Inflammatory macrophage treated with lipopolysaccharide for 4 hours (primary cell): Measurements from ENCODE around the gene NDUFB6.
A peak's percentile ranks its signal among the peaks of the same experiment; 100 is the strongest.
"Not testable (repeated sequence)": the region's sequence is repeated elsewhere in the genome, so short reads cannot be mapped to it uniquely, and the experiment has no call there.

ENCODE experiments used
- DNase-seq: peaks from one replicate; pipeline ENCODE4 v3.0.0-alpha.2; 2020

Gene NDUFB6

DNA sequence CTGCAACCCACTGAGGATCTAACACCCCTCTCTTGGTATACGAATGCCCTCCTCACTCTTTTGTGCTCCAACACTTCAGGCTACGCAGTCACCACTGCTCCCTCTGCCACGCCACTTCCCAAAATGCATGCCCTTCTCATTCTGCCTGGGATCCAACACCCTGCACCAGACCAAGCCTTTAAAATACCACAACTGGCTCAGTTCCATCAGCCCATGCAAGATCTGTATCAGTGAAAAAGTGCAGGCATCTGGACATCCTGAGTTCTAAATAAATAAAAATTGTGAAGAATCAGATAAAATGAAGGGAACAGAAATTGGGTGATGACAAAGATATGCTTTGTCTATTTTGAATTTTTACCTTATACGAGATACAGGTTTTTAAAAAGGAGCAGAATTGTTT is 2.7 kb downstream of the NDUFB6 start:
- DNase-seq, result no peak

DNA sequence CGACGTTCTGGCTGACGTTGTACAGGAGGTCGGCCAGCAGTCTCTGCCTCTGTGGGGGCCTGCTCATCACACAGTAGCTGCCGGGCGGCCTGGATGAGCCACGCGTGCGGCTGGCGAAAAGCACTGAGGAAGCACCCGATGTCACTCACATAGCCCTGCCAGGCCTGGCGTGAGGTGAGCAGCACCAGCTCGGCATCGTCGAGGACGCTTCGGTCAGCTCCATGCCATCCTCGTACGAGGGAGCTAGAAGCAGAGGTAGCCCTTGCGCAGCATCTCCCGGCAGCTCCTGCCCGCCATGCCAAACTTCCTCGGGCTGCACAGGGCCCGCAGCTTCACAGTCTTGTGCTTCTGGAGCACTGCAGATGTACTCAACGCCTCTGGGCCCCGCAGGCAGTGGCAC is 6.2 kb downstream of the NDUFB6 start:
- DNase-seq, result no peak

DNA sequence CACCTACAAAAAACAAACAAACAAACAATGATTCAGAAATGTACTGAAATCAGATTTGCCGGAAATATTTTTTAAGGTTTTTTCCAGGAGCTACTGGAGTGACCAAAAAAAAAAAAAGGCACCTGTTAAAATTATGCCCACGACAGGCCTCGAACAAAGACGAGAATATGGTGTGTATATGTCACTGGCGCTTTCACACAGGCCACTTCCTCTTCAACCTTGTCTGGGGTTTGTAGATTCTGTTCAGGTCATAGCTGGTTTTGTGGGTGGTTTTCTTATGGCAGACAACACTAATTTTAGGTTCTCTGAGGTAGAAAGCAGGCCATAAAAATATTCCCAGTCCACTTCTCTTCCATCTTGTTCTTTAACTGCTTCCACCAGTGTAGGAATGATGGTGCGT is 7.0 kb downstream of the NDUFB6 start:
- no peak for DNase-seq

DNA sequence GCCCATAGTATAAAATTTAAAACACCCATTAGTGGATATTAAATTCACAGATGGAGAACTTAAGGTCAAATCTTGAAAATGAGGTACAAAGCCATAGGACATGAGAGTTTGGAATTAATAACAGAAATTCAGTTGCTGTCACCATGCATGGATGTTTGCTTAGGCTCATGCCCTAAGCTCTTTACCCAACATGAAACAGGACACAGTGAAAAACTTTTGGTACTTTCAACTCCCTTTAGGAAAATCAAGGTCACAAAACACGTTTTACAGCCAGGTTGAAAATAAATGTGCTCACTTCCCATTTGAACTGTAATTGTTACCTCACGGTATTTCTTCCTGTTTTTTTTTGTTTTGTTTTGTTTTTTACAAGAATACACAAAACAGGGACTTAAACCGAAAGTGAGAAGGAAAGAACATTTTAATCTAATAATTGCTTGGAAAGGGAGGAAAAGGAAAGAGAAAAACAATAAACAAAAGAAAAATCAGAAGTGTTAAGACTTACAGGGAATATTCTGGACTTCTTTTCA is 14.5 kb downstream of the NDUFB6 start:
- peak; percentile 74 for DNase-seq

DNA sequence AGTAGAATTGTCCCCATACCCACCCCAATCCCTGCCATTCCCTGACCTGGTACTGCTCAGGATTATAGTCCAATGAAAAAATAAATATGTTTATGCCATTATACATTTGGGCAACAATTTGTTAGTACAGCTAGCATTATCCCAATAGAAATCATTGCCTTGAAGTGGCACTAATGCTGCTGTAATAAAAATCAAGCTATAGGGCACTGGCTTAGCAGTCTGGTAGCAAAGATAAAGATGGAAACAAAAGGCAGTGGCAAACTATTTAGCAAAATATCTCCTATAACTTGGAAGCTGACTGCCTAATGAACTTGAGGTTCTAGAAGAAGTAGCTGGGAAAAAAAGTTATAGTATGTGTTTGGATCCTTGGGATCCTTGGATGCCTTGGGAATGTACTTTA is 18.4 kb downstream of the NDUFB6 start:
- DNase-seq, result no peak

DNA sequence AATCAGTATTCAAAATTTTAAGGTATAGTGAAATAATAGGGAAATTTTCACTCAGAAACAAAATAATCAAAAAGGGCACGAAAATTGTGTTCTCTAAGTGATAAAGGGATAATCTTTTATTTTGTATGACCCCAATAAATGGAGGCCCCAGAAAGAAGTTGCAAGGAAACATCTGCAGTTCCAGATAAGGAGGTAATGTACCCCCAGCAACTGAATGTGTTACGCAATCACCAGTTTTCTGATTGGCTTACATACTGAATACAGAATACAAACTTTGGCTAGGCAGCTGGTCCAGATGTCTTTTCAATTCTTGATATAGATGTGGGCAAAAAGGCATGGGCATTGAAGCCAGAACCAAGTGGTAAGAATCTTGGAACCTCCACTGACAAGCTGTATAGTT is 18.9 kb downstream of the NDUFB6 start:
- DNase-seq, result no peak

DNA sequence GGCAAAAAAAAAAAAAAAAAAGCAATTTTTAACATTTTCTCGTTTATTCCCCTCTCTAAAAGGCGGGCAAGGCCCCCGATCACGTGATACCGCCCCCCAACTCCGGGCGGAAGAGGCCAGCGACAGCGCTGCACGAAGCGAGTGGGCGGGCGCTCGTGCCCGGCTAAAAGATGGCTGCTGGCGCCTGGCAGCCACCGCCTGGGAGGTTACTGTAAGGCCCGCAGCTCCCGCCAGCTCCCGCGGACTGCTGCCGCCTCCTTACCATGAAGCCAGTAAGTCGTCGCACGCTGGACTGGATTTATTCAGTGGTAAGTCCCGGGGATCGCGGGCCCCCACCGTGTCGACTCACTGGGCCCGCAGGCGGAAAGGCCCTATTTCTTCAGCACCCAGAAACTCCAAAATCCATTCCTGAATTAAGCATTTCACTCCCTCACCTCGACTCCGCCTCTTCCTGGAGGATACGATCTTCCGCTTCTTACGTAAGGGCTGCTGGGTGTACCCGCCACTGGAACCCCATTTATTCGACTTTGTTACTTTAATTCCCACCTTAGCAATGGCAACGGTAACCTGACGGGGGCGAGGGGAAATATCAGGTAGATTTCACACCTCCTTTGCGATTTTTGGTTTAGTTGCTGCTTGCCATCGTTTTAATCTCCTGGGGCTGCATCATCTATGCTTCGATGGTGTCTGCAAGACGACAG is 20.6 kb downstream of the NDUFB6 start, which contains the start of the genes SMIM27 and TOPORS:
SMIM27 (plus strand) TSS at position 156 of the 701 bp plus-strand sequence; CDS start at position 264, 108 bp downstream.
TOPORS (minus strand) TSS at position 415 of the 701 bp plus-strand sequence; CDS start at position 265, 150 bp downstream.
- peak; percentile 92 for DNase-seq

DNA sequence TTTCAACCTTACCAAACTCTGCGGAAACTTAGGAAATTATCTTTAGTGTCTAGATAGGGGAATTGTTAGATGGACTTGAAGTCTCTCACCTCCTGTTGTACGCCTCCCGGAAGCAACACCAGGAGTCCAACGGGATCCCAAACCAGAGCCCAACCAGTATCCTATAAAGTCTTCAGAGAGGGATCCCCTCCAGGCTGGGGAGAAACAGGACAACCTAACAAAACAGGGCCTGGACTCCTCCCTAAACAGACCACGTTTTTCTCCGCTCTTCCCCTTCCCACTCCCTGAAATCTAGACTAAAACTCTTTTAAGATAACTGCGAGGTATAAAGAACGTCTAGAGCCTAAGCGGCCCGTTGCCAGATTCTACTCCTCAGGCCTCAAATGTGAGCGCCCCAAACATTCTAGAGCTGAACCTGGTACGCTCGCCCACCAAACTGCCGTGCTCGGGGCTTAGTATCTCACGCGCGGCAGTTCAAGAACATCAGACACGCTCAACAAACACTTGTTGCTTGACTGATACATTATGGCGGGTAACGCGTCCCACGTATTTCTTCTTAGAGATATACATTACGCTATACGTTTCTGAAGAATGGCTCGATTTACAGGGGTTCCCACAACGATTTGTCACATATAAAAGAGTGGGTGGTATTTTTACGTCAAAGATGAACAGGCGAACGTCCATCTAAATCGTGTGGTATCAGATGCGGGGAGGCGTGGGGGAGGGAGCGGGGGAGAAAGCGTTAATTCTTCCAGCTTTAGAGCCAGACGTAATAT is 21.5 kb downstream of the NDUFB6 start:
- peak; percentile 62 for DNase-seq

DNA sequence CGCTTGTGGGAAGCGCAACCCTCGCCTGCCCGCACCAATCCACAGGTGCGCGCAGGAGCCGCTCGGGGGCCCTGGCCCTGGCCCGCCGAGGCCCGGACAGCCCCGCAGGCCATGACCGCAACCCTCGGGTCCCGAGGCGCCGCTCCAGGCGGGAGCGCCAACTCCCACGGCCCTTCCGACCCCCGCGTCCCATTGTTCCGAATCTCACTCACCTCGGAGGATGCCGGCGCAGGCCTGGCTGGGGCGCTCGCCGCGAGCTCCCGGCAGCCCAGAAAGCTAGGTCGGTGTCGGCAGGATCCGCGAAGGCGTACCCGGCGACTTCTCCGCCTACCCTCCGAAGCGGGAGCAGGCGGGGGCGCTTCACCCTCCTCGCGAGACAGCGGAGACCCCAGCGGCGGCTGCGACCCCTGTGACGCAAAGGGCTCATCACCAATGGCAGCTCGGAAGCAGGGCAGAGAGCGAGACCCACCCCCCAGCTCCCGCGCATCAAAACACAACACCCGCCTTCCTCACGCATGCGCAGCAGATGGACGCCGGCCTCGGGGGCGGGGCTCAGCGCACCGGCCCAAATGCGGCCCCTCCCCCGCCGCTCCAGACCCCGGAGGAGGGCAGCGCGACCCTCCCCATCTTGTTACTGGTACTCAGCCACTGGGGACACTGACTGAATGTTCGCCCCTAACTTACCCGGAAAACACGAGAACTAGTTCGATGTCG is 22.2 kb downstream of the NDUFB6 start:
- peak; percentile 78 for DNase-seq

DNA sequence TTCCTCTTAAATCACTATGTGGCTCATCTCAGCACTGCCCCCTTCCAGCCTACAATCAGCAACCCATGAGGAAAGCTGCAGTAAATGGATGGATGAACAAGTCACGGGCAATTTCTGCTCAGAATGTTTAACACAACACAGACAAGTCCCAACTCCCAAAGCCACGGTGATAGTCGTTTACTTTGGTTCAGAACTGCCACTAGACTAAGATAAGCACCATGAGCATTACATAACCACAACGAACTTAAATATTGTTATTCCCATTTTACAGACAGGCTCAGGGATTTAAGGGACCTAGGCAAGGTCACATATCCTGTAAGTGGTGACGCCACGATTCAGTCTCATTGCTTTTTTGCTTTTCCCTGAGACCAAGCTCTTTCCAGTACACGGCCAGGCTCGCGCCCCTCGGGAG is 22.8 kb downstream of the NDUFB6 start:
- DNase-seq, result no peak

DNA sequence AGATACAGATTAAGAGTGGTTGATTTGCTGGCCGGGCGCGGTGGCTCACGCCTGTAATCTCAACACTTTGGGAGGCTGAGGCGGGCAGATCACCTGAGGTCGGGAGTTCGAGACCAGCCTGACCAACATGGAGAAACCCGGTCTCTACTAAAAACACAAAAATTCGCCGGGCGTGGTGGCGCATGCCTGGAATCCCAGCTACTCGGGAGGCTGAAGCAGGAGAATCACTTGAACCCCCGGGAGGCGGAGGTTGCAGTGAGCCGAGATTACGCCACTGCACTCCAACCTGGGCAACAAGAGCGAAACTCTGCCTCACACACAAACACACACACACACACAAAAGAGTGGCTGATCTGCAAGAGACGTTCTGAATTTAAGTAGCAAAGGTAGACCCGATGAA is 24.7 kb downstream of the NDUFB6 start:
- DNase-seq, result not testable (repeated sequence)

DNA sequence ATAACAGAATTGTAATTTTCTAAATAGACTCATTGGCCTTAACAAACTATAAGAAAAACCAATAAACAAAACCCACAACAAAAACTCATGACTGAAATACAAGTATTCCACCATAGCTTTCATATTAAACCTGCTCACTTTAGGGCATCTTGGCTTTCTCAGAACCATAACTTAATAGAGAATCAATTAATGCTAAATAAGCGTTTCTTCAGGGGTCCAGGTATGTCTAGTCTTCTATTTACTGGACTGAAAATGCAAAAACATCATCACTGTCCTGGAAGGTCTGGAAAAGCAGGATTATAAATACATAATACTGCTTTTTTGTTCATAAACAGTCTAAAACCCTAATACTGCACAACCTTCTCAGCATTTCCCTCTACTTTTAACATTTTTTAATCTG is 27.1 kb downstream of the NDUFB6 start:
- no peak for DNase-seq

DNA sequence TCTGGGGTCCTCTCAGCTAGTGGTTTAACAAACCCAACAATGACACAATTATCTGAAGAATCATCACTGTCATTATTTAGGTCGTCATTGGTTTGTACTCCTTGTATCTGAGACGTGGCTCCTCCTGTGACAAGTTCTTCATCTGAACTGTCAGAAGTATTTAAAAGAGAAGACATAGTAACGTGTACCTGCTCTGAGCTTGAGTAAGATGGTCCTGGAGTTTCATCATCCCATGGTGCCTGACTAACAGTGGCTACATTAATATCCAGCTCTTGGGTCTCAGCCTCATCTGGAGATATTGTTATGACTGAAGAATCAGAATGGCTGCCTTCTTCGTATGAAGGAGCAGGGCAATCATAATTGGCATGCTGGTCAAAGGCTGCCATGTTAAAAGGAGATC is 29.9 kb downstream of the NDUFB6 start:
- no peak for DNase-seq

DNA sequence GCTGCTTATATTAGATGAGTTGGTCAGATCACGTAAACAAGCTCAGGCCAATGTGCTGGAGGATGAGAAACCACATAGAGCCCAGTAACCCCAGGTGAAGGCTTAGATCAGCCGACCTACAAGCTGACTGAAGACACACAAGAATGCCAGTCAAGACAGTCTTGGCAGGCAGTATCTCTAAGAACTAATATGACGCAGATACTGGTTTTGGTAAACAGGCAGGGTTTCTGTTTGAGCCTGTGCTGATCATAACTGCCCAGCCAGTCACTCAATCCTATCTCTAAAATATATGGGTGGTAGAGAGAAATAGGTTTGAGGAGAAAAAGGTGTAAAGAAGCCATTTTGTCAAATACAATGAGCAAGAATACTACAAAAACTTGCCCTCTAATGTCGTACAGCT is 39.1 kb downstream of the NDUFB6 start:
- DNase-seq, result no peak

DNA sequence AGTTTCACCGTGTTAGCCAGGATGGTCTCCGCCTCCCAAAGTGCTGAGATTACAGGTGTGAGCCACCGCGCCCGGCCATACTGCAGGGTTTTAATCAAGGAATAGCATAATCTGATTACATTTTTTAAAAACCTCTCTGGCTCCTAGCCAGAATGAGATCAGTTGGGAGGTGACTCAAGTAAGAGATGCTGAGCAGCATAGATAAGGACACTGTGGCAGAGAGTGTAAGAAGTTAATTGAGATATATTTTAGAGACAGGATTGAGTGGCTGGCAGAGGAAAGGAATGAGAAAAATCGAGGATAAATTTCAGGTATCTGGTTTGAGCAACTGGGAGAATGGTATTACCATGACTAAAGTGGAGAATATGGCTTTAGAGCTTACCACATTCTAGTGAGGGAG is 39.6 kb downstream of the NDUFB6 start:
- no peak for DNase-seq

DNA sequence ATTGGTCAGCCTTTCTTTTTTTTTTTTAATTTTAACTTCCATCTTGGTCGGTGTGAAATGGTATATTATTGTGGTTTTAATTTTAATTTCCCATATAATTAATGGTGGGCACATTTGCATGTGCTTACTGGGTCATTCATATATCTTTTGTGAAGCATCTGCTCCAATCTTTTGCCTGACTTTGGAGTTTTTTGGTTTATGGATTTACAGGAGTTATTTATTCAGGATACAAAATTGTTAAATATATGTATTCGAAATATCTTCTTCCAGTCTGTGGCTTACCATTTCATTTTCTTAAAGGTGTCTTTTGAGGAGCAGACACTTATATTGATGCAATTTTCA is 46.3 kb downstream of the NDUFB6 start:
- DNase-seq, result no peak

DNA sequence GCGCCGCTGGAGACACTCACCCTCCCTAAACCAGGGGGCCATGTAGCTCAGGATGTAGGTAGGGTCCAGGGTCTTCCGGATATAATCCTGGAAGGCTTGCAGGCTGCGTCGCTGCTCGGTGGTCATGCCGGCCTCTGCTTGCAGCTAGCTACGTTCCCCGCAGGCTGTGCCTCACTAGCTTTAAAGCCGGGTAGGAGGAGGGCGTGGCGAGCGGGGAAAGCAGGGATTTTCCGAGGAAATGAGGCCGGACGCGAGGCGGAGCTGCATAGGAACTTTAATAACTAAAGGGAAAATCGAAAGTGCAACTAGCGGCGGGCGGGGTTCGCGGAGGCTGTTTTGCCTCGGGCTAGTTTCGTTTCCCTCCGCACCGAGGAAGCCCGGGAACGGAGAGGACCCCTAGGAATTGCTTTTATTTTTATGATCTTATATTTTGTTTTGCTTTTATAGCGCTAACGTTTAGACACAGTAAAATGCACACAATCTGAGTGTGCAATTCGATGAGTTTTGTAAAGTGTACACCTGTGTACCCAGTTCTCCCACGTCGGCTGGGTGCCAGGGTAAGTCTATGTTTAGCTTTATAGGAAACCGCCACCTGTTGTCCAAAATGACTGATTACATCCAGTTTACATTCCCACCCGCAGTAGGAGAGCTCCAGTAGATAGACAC is 46.8 kb downstream of the NDUFB6 start, which contains the start of gene RIGI:
RIGI (minus strand) TSS at position 156 of the 666 bp plus-strand sequence; CDS start at position 126, 30 bp downstream.
- peak; percentile 99 for DNase-seq

DNA sequence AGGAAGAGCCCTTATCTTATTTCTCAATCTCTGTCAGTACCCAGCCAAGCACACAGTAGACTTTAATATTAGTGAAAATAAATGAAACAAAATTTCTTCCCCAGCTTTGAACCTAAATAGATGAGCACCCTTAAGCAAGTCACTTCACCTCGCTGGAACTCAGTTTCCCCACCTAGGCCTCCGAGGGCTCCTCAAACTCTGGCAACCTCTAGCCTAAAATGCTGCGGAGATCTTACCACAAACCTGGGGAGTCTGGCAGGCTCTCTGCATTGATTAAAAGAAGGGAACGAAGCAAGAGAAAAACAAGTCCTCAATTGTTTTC is 47.3 kb downstream of the NDUFB6 start:
- no peak for DNase-seq

DNA sequence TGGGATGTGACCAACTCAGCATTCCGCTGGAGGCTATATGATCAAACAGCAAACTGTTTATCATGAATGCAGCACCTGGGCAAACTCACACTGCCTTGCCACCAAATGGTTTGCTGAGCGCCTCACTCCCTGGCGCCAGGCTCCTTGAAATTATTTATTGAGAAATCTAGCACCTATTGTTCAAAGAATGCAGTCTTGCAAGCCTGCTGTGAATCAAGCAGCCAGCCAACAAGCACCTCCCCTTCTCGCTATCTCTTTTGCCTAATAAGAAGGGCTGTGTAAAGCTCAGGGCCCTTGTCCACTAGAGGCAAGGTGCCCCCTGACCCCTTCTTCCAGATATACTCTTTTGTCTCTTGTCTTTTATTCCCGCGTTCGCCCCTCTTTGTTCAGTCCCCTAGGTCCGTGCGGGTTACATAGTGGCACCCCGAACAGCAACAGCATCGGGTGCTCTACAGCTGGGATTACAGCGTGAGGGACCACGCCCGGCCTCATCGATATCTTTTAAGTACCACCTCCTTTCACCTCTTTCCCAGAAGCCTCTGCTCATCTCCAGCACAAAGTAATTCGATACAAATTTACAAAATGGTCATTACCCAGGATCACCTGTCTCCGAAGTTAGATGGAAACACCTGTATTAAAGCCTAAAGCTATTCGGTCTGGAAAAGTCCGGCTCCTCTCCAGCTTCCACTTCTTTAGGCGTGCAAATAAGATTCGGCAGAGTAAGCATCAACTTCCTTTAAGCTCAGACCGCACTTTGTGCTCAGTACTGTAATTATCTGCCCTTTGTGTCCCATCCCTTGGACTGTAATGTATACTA is 47.9 kb downstream of the NDUFB6 start:
- DNase-seq, result peak; percentile 46

DNA sequence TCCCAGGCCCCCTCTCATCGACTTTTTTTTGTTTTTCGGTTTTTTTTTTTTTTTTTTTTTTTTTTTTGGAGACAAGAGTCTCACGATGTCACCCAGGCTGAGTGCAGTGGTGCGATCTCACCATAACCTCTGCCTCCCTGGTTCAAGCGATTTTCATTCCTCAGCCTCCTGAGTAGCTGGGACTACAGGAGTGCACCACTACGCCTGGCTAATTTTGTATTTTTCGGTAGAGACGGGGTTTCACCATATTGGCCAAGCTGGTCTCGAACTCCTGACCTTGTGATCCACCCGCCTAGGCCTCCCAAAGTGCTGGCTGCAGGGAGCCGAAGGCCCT is 48.4 kb downstream of the NDUFB6 start:
- DNase-seq, result not testable (repeated sequence)

DNA sequence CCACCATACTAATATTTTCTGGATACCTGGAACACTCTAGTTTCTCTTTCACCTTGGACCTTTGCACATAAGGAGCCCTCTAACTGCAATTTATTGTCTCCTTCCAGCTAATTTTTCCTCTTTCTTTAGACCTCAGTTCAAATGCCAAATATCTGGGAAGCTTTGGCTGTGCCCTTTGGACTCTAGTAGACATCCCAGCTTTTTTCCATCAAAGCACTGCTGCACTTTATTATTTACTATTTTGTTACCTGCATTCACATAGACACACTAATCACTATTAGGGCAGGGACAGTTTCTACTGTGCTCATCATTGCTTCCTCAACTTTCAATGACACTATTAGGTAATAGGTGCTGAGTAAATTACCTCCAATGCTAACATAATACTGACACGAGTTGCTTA is 49.0 kb downstream of the NDUFB6 start:
- no peak for DNase-seq

DNA sequence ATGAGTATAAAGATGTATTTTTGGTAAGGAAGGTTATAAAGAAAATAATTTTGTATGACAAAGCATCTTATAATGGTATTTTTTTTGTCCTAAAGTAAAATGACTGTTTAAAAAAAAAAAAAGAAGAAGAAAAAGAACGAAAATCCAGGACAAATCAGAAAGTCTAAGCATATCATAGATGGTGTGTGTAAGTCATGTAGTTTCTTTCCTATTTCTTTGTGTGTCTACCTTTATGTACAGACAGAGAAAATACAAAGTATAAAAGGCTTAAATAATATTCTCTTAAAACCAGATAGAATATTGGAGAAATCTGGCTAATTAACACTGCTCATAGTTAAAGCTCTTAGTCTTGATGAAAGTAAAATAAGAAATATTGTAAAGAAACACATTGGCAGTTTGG is 54.7 kb downstream of the NDUFB6 start:
- no peak for DNase-seq
